ENCODE measurements around the gene PSMB7.

DNA sequence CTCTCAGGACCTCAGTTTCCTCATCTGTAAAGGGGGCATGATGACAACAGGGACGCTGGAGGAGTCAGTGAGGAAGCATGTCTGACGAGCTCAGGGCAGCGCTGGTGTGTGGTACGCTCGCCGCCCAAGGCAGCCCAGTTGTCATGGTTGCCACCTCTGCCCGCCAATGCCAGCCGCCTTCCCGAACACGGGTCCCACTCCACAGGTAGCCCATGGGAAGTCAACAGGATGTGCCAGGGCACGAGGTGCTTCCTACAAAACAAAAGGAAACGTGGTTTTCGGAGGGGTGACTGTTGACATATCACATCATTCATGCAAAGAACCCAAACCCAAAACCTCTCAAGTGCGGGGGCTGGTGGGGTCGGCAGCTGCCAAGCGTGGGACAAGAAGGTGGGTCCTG, 99.4 kb downstream of the PSMB7 start:
- no peak for TF ChIP-seq NR2C2 (CRISPR knock-in tag; IDR thresholded peaks at IDR 0.05)
- no peak for TF ChIP-seq TCF7 (CRISPR knock-in tag; IDR thresholded peaks at IDR 0.05; ENCODE audit: low read depth)
- TF ChIP-seq MXD4 (CRISPR knock-in tag; IDR thresholded peaks at IDR 0.05; ENCODE audit: borderline replicate concordance), result no peak
- no peak for TF ChIP-seq IRF2 (CRISPR knock-in tag; IDR thresholded peaks at IDR 0.05; ENCODE audit: borderline replicate concordance, low read depth)
- TF ChIP-seq, protein P1, sequence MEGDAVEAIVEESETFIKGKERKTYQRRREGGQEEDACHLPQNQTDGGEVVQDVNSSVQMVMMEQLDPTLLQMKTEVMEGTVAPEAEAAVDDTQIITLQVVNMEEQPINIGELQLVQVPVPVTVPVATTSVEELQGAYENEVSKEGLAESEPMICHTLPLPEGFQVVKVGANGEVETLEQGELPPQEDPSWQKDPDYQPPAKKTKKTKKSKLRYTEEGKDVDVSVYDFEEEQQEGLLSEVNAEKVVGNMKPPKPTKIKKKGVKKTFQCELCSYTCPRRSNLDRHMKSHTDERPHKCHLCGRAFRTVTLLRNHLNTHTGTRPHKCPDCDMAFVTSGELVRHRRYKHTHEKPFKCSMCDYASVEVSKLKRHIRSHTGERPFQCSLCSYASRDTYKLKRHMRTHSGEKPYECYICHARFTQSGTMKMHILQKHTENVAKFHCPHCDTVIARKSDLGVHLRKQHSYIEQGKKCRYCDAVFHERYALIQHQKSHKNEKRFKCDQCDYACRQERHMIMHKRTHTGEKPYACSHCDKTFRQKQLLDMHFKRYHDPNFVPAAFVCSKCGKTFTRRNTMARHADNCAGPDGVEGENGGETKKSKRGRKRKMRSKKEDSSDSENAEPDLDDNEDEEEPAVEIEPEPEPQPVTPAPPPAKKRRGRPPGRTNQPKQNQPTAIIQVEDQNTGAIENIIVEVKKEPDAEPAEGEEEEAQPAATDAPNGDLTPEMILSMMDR (IDR thresholded peaks at IDR 0.05), result no peak
- TF ChIP-seq, protein P2, sequence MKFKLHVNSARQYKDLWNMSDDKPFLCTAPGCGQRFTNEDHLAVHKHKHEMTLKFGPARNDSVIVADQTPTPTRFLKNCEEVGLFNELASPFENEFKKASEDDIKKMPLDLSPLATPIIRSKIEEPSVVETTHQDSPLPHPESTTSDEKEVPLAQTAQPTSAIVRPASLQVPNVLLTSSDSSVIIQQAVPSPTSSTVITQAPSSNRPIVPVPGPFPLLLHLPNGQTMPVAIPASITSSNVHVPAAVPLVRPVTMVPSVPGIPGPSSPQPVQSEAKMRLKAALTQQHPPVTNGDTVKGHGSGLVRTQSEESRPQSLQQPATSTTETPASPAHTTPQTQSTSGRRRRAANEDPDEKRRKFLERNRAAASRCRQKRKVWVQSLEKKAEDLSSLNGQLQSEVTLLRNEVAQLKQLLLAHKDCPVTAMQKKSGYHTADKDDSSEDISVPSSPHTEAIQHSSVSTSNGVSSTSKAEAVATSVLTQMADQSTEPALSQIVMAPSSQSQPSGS (CRISPR knock-in tag; IDR thresholded peaks at IDR 0.05; ENCODE audit: borderline replicate concordance, low read depth), result no peak
- no peak for TF ChIP-seq ETV6 (CRISPR knock-in tag; IDR thresholded peaks at IDR 0.05)
- TF ChIP-seq CBFB (CRISPR knock-in tag; IDR thresholded peaks at IDR 0.05; ENCODE audit: low read depth), result no peak
- TF ChIP-seq, protein P3, sequence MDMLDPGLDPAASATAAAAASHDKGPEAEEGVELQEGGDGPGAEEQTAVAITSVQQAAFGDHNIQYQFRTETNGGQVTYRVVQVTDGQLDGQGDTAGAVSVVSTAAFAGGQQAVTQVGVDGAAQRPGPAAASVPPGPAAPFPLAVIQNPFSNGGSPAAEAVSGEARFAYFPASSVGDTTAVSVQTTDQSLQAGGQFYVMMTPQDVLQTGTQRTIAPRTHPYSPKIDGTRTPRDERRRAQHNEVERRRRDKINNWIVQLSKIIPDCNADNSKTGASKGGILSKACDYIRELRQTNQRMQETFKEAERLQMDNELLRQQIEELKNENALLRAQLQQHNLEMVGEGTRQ (CRISPR knock-in tag; IDR thresholded peaks at IDR 0.05), result no peak
- TF ChIP-seq, protein P4, sequence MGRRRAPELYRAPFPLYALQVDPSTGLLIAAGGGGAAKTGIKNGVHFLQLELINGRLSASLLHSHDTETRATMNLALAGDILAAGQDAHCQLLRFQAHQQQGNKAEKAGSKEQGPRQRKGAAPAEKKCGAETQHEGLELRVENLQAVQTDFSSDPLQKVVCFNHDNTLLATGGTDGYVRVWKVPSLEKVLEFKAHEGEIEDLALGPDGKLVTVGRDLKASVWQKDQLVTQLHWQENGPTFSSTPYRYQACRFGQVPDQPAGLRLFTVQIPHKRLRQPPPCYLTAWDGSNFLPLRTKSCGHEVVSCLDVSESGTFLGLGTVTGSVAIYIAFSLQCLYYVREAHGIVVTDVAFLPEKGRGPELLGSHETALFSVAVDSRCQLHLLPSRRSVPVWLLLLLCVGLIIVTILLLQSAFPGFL (CRISPR knock-in tag; IDR thresholded peaks at IDR 0.05; ENCODE audit: borderline replicate concordance), result no peak

Measured in WTC11 (cell line).